Muscle layer of duodenum (tissue), 2 donors: ENCODE measurements around the gene PURA.

Source experiments
- H3K27ac ChIP-seq: one replicate; pipeline ENCODE4 v1.7.0; 2013; ENCODE audit warnings: mild to moderate bottlenecking, low read length
- H3K27me3 ChIP-seq: one replicate; pipeline ENCODE4 v1.7.0; 2013; ENCODE audit warnings: low read depth, mild to moderate bottlenecking, control low read depth, low read length
- H3K36me3 ChIP-seq, 2 donors: one replicate each; pipeline ENCODE4 v1.7.0; 2013; ENCODE audit warnings: low read length in 2 of 2, control low read depth in 1 of 2, mild to moderate bottlenecking in 1 of 2; ENCODE audit not compliant: insufficient read depth in 2 of 2, control insufficient read depth in 1 of 2
- H3K4me1 ChIP-seq, 2 donors: one replicate each; pipeline ENCODE4 v1.7.0; 2013; ENCODE audit warnings: low read length in 2 of 2, mild to moderate bottlenecking in 2 of 2, control low read depth in 1 of 2, moderate library complexity in 1 of 2; ENCODE audit not compliant: insufficient read depth in 2 of 2, control insufficient read depth in 1 of 2
- H3K4me3 ChIP-seq, 2 donors: one replicate each; pipeline ENCODE4 v1.7.0; 2013; ENCODE audit warnings: low read length in 2 of 2, low read depth in 1 of 2, mild to moderate bottlenecking in 1 of 2
- H3K9me3 ChIP-seq, 2 donors: one replicate each; pipeline ENCODE4 v1.7.0; 2013; ENCODE audit warnings: low read length in 2 of 2, control low read depth in 1 of 2, mild to moderate bottlenecking in 1 of 2; ENCODE audit not compliant: control insufficient read depth in 1 of 2
- donor health status: healthy.

Gene PURA

DNA sequence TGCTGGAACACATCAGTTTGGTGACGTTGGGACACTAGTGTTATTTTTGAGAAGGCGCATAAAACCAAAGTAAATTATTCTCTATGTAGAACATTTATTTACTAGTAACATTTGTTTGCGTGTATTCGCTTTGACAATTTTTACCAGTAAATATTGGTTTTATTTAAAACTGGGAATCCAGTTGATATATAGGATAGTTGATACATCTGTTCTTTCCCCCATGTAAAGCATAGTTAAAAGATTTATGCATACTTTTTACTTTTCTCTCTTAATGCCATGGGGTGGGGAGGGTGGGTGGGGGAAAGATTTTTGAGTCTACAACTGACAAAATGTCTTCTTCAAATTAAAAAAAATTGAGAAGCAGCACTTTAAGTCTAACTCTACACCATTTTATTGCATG, 11.7 kb downstream of the PURA start, which contains the start of gene IGIP:
TSS of gene IGIP (plus strand) at position 301 of the 400 bp plus-strand sequence. CDS start 2,540 bp downstream, outside the sequence.
- Histone ChIP-seq H3K27ac (no peak within 1 kb of the TSS), H3K4me3 (no peak within 1 kb of the TSS), H3K36me3 (no peaks in the 10 kb centered on the region), H3K27me3 (no peaks in the 10 kb centered on the region), H3K4me1 (peaks cover 0 to 3% of the 10 kb centered on the region in 2 donors), H3K9me3 (no peaks in the 10 kb centered on the region)

- no peak overlapping the region for H3K27ac ChIP-seq
- no peaks in the 10 kb centered on the region for H3K36me3 ChIP-seq
- no peaks in the 10 kb centered on the region for H3K27me3 ChIP-seq
- H3K4me3 ChIP-seq: no peak overlapping the region
- H3K4me1 ChIP-seq: peaks cover 3% of the 10 kb centered on the region in 2 donors
- no peaks in the 10 kb centered on the region for H3K9me3 ChIP-seq
Observed at GRCh38 chr5:140126315-140127012, 12.6 kb downstream of the PURA start.

DNA sequence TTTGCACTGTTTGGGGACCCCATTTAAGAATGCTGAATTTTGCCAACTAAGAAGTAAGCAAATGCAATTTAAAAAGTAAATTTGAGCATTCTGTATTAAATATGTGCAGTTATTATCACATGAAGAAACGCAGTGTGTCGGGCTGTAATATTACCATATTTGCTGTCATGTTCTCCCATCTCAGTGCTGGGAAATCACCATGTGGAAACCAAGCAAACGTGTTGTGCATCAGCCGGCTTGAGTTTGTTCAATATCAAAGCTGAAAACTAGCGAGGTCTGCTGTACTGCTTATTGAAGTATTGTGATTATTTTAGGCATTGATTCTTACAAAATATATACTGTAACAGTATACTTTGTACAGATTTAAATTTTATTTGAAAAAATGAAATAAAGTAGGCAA, 14.5 kb downstream of the PURA start:
- Histone ChIP-seq H3K27ac (no peak overlapping the region), H3K4me3 (no peak overlapping the region), H3K9me3 (no peaks in the 10 kb centered on the region), H3K36me3 (no peaks in the 10 kb centered on the region), H3K4me1 (peaks cover 6 to 18% of the 10 kb centered on the region in 2 donors), H3K27me3 (no peaks in the 10 kb centered on the region)

DNA sequence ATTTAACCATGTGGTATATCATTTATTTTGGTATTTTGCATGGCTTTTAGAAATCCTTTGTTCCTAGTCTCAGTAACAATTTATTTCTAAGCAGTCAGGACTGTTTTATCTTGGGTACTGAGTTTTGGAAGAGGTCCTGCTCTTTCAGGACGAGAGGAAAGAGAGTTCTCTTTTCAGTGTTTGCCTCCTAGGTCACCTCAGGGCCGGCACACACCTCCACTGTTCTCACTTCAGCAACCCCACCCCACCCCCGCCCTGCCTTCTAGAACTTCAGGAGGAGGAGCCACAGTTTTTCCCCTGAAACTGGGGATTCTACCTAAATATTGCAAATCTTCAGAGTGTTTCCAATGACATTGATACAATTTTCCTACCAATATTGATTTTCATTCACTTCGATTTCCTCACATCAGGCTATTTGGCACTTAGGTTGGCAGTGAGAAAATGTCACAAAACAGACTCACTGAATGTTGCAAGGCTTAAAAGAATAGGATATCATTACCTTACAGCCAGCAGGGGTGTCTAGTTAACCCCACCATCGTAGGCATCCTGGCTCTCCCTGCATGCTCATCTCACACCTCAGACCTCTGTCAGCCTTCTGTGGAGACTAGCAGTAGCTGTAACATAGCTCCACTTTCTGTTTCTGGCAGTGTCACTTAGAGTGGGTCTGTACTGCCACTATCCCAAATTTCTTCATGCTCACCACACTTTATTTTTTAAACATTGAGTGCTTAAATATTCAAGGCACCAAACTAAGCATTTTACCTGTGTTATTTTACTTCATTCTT, 17.2 kb downstream of the PURA start:
- no peaks in the 10 kb centered on the region for H3K9me3 ChIP-seq
- H3K4me1 ChIP-seq: peaks cover 6 to 15% of the 10 kb centered on the region in 2 donors
- no peak overlapping the region for H3K4me3 ChIP-seq
- no peak overlapping the region for H3K27ac ChIP-seq
- H3K36me3 ChIP-seq: no peaks in the 10 kb centered on the region
- no peaks in the 10 kb centered on the region for H3K27me3 ChIP-seq

GRCh38 chr5:140131967-140132409, 18.1 kb downstream of the PURA start:
- Histone ChIP-seq H3K27me3 (no peaks in the 10 kb centered on the region), H3K27ac (no peak overlapping the region), H3K36me3 (no peaks in the 10 kb centered on the region), H3K9me3 (no peaks in the 10 kb centered on the region), H3K4me3 (no peak overlapping the region), H3K4me1 (peaks cover 6 to 15% of the 10 kb centered on the region in 2 donors)

DNA sequence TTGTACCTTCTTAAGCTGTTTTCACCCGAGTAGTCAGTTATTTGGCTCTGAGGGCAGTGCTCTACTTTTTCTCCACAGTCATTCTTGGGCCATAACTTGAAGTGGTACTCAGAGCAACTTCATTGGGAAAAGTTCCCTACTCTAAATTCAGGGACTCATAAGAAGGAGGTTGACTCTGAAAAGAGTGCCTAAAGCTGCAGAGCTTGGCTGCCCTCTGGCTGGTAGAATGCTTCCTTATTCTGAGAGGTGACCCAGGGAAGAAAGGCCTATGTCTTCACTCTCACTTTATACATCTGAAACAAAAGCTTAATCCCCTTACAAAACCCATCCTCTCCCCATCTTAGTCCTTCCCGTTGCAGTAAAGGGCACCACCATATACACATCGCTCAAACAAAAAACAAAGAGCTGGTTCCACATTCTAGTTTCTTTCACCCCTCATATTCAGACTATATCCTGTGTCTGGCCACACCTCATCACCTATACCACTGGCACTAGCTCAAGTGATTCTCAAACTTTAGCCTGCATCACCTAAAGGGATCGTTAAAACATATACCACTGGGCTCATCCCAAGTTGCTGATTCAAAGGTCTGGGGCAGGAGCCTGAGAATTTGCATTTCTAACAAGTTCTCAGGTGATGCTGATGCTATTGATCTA, 19.7 kb downstream of the PURA start:
- H3K9me3 ChIP-seq: no peaks in the 10 kb centered on the region
- H3K4me3 ChIP-seq: no peak overlapping the region
- no peak overlapping the region for H3K27ac ChIP-seq
- no peaks in the 10 kb centered on the region for H3K27me3 ChIP-seq
- no peaks in the 10 kb centered on the region for H3K36me3 ChIP-seq
- peaks cover 6 to 15% of the 10 kb centered on the region in 2 donors for H3K4me1 ChIP-seq

GRCh38 chr5:140134277-140134935, 20.5 kb downstream of the PURA start:
- Histone ChIP-seq H3K9me3 (no peaks in the 10 kb centered on the region), H3K36me3 (no peaks in the 10 kb centered on the region), H3K27me3 (no peaks in the 10 kb centered on the region), H3K4me3 (no peak overlapping the region), H3K4me1 (peaks cover 6 to 15% of the 10 kb centered on the region in 2 donors), H3K27ac (no peak overlapping the region)

DNA sequence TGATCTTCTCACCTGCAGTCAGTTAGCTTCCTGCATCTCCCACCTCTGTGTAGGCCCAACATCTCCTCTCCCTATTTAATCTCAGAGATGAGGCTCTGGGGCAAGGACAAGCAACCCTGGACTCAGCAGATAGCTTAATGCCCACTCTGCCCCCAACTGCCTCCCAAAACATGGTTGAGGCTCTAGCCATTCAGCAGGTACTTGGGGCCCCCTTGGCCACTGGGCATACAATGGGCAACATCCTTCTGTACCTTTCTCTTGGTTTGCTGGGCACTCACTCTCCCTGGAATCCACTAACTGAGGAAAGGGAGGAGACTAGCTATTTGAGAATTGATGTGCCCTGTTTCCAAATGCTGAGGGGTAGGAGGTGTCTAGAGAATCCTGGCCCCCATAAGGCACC, 21.2 kb downstream of the PURA start:
- no peaks in the 10 kb centered on the region for H3K36me3 ChIP-seq
- H3K9me3 ChIP-seq: no peaks in the 10 kb centered on the region
- H3K4me3 ChIP-seq: no peak overlapping the region
- no peaks in the 10 kb centered on the region for H3K27me3 ChIP-seq
- H3K27ac ChIP-seq: no peak overlapping the region
- peaks cover 6 to 15% of the 10 kb centered on the region in 2 donors for H3K4me1 ChIP-seq

DNA sequence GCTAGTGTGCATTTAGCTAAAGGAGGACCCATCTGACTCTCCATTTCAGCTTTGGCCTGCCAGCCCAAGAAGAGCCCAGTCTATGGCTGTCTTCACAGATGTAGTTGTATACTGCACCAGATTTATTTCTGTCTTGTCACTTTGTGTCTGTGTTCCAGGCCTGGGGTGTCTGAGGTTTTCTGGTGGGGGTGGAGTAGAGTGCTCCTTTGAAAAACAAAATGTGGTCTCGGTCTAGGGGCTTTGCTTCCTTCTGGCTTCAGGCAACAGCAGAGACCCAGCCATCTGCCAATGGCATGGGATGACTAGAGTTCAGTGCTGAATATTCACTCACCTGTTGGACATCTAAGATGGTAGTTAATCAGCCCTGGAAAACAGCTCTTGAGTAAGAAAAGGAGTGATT, 22.7 kb downstream of the PURA start:
- Histone ChIP-seq H3K4me3 (no peak overlapping the region), H3K27me3 (no peaks in the 10 kb centered on the region), H3K27ac (no peak overlapping the region), H3K36me3 (no peaks in the 10 kb centered on the region), H3K4me1 (peaks cover 2 to 29% of the 10 kb centered on the region in 2 donors), H3K9me3 (no peaks in the 10 kb centered on the region)

DNA sequence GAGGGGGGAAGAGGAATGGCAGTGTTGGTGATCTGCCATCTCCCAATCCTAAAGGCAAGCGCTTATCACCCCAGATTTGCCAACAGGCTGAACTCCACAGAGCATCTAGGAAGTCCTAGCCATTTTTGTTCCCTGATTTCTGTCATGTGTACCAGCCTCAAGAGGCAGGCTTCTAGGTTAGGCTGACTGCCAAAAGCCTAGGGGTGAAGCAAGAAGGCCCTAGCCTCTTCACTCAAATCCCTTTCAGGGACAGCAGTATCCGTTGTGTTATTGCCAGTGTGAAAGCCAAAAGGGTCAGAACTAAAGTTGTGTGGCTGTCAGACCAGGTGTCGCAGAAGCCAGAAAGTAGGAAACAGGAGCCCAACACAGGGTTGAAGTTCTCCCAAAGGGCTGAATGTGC, 26.5 kb downstream of the PURA start:
- H3K9me3 ChIP-seq: no peaks in the 10 kb centered on the region
- H3K36me3 ChIP-seq: no peaks in the 10 kb centered on the region
- H3K4me1 ChIP-seq: peaks cover 3 to 18% of the 10 kb centered on the region in 2 donors
- H3K4me3 ChIP-seq: no peak overlapping the region
- H3K27ac ChIP-seq: no peak overlapping the region
- H3K27me3 ChIP-seq: no peaks in the 10 kb centered on the region

DNA sequence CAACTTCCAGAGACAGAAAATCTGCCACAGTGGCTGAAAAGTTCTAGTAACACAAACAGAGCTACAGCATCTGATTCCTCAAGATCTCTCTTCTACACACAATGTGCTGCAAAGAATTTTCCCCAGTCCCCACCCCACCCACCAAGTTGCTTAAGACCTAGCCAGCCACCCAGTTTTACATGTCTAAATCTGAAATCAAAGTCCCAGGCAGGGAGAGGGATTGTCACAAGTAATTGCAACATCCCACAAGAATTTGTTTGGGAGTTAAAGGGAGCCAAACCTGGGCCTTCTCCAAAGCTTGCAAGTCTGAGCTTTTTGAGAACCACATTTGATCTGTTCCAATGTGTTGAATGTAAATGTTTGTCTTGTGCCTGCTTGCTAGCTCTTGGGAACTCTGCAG, 27.3 kb downstream of the PURA start:
- Histone ChIP-seq H3K4me3 (no peak overlapping the region), H3K4me1 (peaks cover 5 to 21% of the 10 kb centered on the region in 2 donors), H3K27me3 (no peaks in the 10 kb centered on the region), H3K36me3 (no peaks in the 10 kb centered on the region), H3K9me3 (no peaks in the 10 kb centered on the region), H3K27ac (no peak overlapping the region)
